ENCODE measurements around the gene BRD8.
"Not testable (repeated sequence)": the region's sequence is repeated elsewhere in the genome, so short reads cannot be mapped to it uniquely, and the experiment has no call there.

The BRD8 gene, protein sequence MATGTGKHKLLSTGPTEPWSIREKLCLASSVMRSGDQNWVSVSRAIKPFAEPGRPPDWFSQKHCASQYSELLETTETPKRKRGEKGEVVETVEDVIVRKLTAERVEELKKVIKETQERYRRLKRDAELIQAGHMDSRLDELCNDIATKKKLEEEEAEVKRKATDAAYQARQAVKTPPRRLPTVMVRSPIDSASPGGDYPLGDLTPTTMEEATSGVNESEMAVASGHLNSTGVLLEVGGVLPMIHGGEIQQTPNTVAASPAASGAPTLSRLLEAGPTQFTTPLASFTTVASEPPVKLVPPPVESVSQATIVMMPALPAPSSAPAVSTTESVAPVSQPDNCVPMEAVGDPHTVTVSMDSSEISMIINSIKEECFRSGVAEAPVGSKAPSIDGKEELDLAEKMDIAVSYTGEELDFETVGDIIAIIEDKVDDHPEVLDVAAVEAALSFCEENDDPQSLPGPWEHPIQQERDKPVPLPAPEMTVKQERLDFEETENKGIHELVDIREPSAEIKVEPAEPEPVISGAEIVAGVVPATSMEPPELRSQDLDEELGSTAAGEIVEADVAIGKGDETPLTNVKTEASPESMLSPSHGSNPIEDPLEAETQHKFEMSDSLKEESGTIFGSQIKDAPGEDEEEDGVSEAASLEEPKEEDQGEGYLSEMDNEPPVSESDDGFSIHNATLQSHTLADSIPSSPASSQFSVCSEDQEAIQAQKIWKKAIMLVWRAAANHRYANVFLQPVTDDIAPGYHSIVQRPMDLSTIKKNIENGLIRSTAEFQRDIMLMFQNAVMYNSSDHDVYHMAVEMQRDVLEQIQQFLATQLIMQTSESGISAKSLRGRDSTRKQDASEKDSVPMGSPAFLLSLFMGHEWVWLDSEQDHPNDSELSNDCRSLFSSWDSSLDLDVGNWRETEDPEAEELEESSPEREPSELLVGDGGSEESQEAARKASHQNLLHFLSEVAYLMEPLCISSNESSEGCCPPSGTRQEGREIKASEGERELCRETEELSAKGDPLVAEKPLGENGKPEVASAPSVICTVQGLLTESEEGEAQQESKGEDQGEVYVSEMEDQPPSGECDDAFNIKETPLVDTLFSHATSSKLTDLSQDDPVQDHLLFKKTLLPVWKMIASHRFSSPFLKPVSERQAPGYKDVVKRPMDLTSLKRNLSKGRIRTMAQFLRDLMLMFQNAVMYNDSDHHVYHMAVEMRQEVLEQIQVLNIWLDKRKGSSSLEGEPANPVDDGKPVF

DNA sequence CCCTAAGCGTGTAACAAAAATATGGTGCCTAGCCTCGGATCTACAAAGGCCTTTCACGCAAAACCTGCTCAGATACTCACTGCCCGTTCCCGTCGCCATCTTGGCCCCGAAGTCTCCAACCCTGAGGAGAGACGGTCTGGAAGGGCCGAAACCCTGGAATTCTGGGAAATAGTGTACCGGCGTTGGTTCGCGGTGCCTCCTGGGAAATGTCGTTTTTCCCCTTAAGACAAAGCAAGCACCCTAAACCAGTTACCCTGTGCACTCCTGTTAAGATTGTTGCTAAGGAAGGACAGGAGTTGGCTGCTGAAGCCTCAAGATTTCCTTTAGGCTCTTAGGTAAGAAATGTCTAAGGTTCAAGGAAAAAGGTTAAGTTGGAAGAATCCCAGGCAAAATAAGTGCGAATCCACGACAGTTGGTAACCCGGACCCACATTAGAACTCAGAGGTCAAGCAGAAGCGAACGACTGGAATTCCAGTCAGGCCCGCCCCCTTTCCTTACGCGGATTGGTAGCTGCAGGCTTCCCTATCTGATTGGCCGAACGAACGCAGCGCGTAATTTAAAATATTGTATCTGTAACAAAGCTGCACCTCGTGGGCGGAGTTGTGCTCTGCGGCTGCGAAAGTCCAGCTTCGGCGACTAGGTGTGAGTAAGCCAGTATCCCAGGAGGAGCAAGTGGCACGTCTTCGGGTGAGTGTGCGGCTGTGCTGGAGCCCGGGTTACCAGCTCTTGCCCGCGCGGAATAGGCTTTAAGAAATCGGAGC lies at the start of gene BRD8, which contains the start of gene KIF20A:
Gene BRD8, minus strand, starts transcription at position 115 of the 761 bp plus-strand sequence. Its CDS starts 16 bp downstream, at position 99.
Gene KIF20A, plus strand, starts transcription at position 597 of the 761 bp plus-strand sequence. CDS start 569 bp downstream, outside the sequence.
- peak; percentile 76 to 90 (median 87) for DNase-seq (ENCODE audit: low read depth in 3 of 3)

DNA sequence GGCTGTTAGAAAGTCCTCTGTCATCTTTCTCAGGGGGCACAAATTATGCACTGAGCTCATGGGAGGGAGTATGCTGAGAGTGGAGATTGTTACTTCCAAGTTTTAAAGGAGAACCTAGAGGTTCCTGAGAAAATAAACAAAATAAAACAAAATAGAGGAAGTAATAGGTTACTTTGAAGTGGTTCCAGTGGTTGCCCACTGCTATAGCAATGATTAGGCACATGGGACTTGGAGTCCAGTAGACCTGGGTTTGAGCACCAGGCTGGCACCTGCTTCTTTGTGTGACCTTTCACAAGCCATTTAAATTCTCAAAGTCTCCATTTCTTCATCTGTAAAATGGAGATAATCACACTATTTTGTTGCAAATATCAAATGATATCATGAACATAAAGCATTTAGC lies 48.5 kb upstream of the BRD8 start:
- DNase-seq (ENCODE audit: low read depth in 3 of 3), result no peak

DNA sequence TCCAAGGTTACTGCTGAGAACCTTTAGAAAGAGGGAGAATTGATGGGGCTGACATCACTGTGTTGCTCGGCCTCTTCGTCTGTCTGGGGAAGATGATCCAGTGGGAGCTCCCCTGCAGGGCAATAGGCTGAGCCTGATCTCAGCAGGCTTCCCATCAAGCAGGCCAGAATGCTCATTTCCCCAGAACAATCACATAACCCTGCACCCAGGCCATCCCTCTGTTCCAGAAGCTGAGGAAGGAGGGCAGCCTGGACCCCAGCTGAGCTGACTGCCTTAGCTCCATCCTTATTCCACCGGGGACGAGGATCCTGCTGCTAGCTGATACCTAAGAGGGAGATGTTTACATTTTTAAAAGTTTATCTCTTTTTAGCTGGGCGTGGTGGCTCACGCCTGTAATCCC lies 46.3 kb upstream of the BRD8 start:
- no peak for DNase-seq (ENCODE audit: low read depth in 3 of 3)

DNA sequence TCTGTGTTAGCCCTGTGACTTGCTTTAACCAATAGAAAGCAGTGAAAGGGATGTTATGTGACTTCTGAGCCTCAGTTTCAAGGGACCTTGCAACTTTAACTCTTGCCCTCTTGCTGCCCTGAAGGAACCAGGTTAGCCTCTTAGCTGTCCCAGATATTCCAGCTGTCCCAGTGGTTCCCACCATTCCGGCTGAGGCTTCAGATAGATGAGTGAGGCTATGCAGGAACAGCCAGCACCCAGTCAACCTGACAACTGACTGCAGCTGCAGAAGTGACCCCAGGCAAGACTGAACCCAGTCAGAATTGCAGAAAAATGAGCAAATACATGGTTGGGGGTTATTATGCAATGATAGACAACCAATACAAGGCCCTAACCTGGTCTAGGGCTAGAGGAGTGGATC lies 45.1 kb upstream of the BRD8 start:
- no peak for DNase-seq (ENCODE audit: low read depth in 3 of 3)

DNA sequence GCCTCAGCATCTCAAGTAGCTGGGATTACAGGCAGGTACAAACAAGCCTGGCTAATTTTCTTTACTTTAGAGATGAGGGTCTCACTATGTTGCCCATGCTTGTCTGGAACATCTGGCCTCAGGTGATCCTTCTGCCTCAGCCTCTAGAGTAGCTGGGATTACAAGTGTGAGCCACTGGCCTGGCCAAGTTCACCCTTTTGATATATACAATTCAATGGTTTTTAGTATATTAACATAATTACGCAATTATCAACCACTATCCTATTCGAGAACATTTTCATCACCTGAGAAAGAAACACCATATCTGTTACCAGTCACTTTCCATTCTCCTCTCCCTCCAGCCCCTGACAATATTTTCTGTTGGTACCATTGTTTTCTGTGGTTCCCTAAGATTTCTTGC lies 38.4 kb upstream of the BRD8 start:
- DNase-seq (ENCODE audit: low read depth in 3 of 3), result no peak

DNA sequence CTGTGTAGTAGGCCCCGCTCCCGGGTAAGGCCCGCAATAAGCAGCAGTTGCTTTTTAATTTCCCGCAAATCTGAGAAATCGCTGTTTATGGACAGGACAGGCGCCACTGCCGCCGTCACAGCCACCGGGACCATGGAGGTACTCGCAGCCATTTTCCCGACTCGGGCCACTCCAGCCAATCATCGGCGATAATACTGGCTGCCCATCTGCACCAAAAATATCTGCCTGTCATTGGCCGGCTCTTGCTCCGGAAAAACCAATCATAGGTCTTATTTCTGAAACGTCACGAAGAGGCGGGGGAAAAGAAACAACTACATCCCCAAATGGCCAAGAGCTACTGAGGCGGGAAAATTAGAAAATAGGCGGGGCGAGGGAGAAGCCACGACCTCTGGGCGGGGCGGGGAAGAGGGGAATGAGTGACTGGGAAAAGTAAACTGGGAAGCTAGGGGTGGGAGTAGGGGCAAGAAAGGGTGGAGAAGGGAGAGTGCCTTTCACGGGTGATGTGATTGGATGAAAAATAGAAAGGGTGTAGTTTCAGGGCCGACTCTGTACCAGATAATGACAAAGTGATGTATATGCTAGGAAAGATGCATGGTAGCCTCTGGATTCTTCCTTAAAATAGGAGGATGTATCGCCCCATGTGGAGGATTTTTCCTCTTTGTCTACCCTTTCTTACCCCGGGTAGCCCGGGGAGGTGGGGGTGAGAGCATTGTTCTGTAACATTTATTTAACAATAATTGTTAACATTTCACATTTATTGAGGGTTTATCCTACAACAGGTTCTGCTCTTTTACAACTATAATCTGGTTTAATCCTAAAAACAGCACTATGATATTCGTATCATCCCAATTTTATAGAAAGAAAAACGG lies 35.0 kb upstream of the BRD8 start, which contains the start of gene CDC23:
Gene CDC23, minus strand, starts transcription at position 163 of the 869 bp plus-strand sequence. Its CDS starts 11 bp downstream, at position 152.
- DNase-seq (ENCODE audit: low read depth in 3 of 3), result peak; percentile 78 to 91 (median 85)

DNA sequence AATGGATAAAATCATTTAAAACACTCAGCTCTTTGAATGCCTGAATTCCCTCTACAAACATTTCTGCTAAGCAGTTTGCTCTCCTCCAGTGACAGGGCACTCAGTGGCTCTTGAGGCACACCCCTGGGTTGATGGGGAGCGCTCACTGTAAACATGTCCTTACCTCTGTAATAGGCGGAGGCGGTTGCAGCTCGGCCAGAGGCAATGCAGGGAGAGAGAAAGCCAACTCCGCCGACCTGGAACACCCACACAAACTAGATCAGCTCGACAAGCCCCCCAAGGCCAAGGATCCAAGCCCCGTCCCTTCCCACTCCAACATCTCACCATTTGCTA lies 34.4 kb upstream of the BRD8 start:
- peak in 2 of 3 experiments; percentile 1 to 10 for DNase-seq (ENCODE audit: low read depth in 3 of 3)

DNA sequence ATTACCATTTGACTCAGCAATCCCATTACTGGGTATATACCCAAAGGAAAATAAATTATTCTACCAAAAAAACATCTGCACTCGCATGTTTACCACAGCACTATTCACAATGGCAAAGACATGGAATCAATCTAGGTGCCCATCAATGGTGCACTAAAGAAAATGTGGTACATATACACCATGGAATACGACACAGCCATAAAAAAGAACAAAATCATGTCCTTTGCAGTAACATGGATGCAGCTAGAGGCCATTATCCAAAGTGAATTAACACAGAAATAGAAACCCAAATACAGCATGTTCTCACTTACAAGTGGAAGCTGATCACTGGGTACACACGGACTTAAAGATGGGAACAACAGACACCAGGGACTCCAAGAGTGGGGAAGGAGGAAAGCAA lies 32.6 kb upstream of the BRD8 start:
- DNase-seq (ENCODE audit: low read depth in 3 of 3), result no peak

DNA sequence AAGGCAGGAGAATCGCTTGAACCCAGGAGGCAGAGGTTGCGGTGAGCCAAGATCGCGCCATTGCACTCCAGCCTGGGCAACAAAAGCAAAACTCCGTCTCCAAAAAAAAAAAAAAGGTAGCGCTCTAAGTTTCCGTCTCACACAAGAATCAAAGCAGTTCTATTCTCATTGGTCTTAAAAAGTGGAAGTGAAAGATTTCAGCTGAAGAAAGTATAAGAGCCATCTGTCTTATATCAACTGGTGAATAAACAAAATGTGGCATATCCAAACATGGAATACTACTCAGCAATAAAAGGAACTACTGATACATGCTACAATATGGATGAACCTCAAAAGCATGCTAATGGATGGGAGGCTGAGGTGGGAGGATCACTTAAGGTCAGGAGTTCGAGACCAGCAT lies 15.4 kb upstream of the BRD8 start:
- DNase-seq (ENCODE audit: low read depth in 3 of 3), result not testable (repeated sequence)

DNA sequence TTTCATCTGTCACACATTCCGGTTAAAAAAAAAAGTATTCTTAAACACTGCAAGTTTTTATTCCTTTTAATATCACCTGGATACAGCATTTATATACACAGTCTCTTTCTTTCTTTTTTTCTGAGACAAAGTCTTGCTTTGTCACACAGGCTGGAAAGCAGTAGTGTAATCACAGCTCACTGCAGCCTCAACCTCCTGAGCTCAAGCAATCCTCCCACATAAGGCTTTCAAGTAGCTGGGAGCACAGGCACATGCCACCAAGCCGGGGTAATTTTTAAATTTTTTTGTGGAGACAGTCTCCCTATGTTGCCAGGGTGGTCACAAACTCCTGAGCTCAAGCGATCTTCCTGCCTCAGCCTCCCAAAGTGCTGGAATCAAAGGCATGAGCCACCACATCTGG lies 14.4 kb upstream of the BRD8 start:
- DNase-seq (ENCODE audit: low read depth in 3 of 3), result no peak

DNA sequence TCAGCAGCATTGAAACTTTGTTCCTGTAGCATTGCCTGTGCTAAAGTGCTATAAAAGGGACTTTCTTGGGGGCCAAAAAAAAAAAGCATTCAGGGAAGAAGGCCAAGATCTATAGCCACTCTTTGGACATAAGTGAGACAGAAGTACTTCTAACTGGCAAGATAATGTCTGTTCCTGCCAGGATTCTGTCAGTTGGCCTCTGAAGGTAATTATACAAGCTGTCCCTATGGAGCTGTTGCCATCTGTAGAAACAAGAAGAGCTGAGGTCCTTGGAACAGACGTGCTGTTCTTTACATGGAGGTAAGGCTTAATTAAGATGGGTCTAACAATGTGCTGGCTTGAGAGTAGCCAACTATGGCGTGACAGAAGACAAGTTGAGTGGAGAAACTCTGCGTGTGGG lies 10.2 kb upstream of the BRD8 start:
- DNase-seq (ENCODE audit: low read depth in 3 of 3), result no peak

DNA sequence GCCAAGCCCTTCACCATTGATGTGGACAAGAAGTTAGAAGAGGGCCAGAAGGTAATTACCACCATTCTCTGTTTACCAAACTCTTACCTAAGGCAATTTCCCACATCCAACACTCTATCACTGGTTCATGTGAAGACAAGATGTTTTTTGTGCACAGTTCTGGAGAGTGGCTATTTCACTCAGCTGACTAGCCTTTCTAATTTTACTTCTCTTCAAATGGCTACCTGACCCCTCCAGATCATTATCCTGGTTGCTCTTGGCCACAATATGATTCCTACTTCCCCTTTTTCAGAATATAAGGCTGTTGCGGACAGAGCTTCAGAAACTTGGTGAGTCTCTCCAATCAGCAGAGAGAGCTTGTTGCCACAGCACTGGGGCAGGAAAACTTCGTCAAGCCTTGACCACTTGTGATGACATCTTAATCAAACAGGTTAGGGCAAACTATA lies 7.6 kb upstream of the BRD8 start:
- no peak for DNase-seq (ENCODE audit: low read depth in 3 of 3)

DNA sequence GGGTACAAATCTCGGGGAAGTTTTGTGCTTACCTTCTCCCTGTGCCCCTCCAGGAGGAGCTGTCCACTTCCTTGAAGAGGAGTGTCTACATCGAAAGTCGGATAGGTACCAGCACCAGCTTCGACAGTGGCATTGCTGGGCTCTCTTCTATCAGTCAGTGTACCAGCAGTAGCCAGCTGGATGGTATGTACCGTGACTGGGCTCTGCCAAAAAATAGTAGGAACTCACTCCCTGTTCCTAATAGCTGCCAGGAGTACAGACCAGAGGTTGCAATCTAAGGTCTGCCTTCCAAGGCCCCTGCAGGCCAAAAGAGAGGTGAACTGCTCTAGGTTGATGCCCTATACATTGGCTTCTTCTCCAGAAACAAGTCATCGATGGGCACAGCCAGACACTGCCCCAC lies 4.4 kb upstream of the BRD8 start:
- no peak for DNase-seq (ENCODE audit: low read depth in 3 of 3)

DNA sequence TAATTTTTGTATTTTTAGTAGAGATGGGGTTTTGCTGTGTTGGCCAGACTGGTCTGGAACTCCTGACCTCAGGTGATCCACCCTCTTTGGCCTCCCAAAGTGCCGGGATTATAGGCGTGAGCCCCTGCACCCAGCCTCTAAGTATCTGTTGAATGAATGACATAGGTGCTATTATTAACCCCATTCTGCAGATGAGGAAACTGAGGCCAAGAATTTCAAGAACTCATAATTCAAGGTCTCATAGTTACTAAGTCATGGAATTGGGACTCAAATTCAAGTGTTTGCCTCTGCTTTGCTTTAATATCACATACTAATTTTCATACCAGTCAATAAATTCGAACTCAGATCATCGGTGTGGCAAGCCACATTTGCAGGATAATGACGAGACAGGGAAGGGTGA lies 2.4 kb upstream of the BRD8 start:
- no peak for DNase-seq (ENCODE audit: low read depth in 3 of 3)

DNA sequence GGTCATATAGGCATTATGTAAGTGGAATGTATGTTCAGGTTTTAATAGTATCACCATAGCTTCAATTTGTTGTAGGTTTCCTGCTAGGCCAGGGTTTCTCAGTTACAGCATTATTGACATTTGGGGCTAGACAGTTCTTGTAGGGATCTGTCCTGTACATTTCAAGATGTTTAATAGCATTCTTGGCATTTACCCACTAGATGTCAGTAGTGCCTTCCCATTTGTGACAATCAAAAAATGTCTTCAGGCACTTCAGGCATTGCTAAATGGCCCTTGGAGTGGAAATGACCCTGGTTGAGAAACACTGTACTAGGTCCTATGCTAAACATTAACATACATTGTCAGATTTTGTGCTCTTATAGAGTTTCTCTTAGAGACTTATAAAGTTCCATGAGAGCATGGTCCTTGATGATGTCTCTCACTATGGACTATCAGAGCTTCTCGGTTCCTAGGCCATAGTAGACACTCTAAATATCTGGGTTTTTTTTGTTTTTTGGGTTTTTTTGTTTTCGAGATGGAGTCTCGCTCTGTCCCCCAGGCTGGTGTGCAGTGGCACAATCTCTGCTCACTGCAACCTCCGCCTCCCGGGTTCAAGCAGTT lies 1.9 kb upstream of the BRD8 start:
- no peak for DNase-seq (ENCODE audit: low read depth in 3 of 3)

DNA sequence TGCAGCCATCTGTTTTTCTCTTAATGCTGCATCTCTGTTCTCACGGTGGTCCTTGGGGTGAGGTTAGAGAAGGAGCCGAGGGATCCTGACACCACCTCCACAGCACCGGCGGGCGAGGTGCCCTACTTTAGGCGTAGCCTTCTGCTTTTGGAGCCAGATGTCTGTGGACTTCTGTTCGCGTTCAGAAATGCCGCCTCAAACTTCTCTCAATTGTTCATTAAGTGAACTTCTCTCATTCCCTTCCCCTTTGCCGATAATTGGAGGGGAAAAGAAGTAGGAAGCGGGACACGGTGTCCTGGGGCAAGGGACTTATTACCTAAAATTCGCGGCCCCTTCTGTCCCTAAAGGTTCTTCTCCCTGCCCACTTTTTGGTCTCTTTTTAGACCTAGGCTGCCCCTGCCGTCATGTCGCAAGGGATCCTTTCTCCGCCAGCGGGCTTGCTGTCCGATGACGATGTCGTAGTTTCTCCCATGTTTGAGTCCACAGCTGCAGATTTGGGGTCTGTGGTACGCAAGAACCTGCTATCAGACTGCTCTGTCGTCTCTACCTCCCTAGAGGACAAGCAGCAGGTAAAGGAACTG lies 937 bp upstream of the BRD8 start:
- DNase-seq (ENCODE audit: low read depth in 3 of 3), result peak in 1 of 3 experiments; percentile 3

DNA sequence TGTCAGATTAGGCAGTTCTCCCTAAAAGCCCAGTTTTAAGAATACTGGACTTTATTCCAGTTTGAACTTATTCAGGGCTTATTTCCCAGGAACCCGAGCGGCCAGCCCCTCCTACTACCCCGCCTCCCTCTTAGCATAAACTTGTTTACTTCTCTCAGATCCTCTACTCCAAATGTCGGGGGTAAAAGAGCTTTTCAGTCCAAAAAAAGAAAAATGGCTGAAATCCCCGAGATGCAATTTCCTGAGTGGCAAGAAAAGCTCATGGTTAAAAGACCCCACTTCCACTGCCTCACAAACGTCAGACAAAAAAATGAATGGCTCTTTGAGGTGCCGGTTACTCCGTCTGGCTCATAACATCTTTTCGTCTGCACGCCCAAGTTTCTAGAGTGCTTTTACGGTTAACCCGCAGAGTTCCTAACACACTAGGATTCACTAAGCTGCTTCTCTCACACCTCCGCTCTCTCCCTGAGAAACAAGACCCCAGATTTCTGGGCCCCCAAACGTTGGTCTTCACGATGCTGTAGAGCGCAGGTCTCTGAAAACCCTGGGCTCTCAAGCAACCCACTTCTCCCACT lies 402 bp downstream of the BRD8 start:
- DNase-seq (ENCODE audit: low read depth in 3 of 3), result peak in 1 of 3 experiments; percentile 12

DNA sequence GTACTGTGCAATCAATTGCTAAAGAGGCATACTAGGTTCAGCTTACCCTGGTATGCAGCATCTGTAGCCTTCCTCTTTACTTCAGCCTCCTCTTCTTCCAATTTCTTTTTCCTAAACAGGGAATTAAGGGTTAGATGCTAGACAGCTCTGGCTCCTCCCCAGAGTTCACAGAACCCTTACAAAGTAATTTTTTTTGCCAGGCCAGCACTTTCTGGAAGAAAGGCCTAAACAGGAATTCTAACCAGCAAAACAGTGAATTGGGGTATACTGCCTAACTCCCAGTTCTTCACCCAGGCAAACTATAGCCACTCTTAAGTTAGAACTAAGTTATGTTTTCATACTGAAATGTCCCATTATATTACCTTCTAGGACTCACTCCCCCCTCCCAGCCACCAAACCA lies 8.1 kb downstream of the BRD8 start:
- no peak for DNase-seq (ENCODE audit: low read depth in 3 of 3)

DNA sequence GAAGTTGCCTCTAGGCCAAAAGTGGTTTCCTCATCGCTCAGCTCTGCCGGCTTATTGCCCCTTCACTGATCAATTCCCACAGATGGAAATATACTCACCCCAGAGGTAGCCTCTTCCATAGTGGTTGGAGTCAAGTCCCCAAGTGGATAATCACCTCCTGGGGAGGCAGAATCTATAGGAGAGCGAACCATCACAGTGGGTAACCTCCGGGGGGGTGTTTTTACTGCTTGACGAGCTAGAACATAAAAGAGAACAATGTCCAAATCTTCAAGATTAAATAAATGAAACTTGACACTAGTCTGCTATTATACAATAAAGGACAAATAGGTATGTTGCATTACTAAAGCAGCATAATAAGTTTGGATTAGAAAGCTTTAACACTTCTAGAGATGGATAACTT lies 9.3 kb downstream of the BRD8 start:
- no peak for DNase-seq (ENCODE audit: low read depth in 3 of 3)
